Stimulated activated memory B cell treated with anti-CD40 and anti-IgM and Interleukin-4, amounts not matched to agents 10 μg/mL and 1 μg/mL and 100 μg/mL, for 72 hours (primary cell): Measurements from ENCODE around the gene SKOR2.
"Not testable (repeated sequence)": the region's sequence is repeated elsewhere in the genome, so short reads cannot be mapped to it uniquely, and the experiment has no call there.

Experiments used
- ATAC-seq: fragments of 150-1000 bp; cut with Tn5 transposase; 2 replicates; pipeline ENCODE4 v1.10.0; 2021
- H3K27ac Mint-ChIP-seq: one replicate; pipeline ENCODE4 v1.8.0; 2022; ENCODE audit warnings: mild to moderate bottlenecking, mixed read lengths
- H3K27me3 Mint-ChIP-seq: one replicate; pipeline ENCODE4 v1.8.0; 2022; ENCODE audit warnings: mixed read lengths
- H3K36me3 Mint-ChIP-seq: one replicate; pipeline ENCODE4 v1.8.0; 2022; ENCODE audit warnings: mixed read lengths
- H3K4me1 Mint-ChIP-seq: one replicate; pipeline ENCODE4 v1.8.0; 2022; ENCODE audit warnings: mixed read lengths
- H3K4me3 Mint-ChIP-seq: one replicate; pipeline ENCODE4 v1.8.0; 2022; ENCODE audit warnings: mild to moderate bottlenecking, moderate library complexity, mixed read lengths
- H3K9me3 Mint-ChIP-seq: one replicate; pipeline ENCODE4 v1.8.0; 2022; ENCODE audit warnings: mixed read lengths

The SKOR2 gene

GRCh38 chr18:47246027-47246971 lies 5.2 kb downstream of the SKOR2 start:
- ATAC-seq, result no peak
- H3K9me3 Mint-ChIP-seq, result no peaks in the 10 kb centered on the region
- H3K4me3 Mint-ChIP-seq, result no peak overlapping the region
- H3K36me3 Mint-ChIP-seq, result no peaks in the 10 kb centered on the region
- H3K27me3 Mint-ChIP-seq, result peaks cover 80% of the 10 kb centered on the region
- H3K4me1 Mint-ChIP-seq, result peaks cover 6% of the 10 kb centered on the region
- no peak overlapping the region for H3K27ac Mint-ChIP-seq

DNA sequence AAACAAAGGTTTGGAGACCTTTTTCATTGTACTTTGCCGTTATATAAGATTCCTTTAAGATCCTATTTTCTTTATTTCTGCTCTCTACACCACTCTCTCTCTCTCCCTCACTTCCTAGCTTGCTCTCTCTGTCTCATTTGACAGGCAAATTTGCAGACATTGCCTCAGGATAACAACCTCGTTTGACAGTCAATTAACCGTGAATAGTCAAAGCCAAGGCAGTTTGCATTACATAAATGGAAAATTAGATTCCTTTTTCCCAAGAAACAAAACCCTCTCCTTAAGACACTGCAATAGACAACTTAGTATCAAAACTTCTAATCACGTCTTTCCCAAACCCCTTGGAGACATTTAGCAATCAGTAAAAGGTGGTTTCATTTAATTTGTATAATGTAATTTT lies 7.4 kb downstream of the SKOR2 start:
- ATAC-seq, result no peak
- no peaks in the 10 kb centered on the region for H3K36me3 Mint-ChIP-seq
- H3K9me3 Mint-ChIP-seq, result no peaks in the 10 kb centered on the region
- H3K4me3 Mint-ChIP-seq, result no peak overlapping the region
- no peaks in the 10 kb centered on the region for H3K4me1 Mint-ChIP-seq
- peaks cover 68% of the 10 kb centered on the region for H3K27me3 Mint-ChIP-seq
- H3K27ac Mint-ChIP-seq, result no peak overlapping the region

- Mint-ChIP-seq H3K36me3 (no peaks in the 10 kb centered on the region), H3K4me3 (no peak overlapping the region), H3K9me3 (no peaks in the 10 kb centered on the region), H3K27me3 (peaks cover 47% of the 10 kb centered on the region), H3K4me1 (no peaks in the 10 kb centered on the region), H3K27ac (no peak overlapping the region)
- no peak for ATAC-seq
Observed at GRCh38 chr18:47235096-47235495, 16.4 kb downstream of the SKOR2 start.

DNA sequence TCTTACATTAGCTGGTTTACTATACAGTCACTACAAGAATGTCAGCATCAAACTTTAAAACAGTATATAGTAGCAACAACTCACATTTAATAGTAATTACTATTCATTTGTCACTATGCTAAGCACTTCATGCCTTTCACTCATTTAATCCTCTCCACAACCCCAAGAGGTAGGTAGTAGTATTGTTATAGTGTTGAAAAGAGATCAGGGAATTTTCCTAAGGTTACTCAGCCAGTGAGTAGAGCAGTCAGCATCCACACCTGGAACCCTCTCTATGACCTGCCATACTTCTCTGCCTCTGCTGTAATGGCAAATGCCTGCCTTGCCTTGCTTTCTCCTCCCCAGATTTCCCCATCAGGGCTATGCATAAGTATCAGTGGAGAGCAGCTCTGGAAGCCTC lies 24.8 kb downstream of the SKOR2 start:
- ATAC-seq, result no peak
- Mint-ChIP-seq H3K9me3 (no peaks in the 10 kb centered on the region), H3K27me3 (peaks cover 36% of the 10 kb centered on the region), H3K4me3 (no peak overlapping the region), H3K4me1 (no peaks in the 10 kb centered on the region), H3K36me3 (no peaks in the 10 kb centered on the region), H3K27ac (no peak overlapping the region)

- peaks cover 31% of the 10 kb centered on the region for H3K27me3 Mint-ChIP-seq
Observed at GRCh38 chr18:47215554-47216138, 35.8 kb downstream of the SKOR2 start.

DNA sequence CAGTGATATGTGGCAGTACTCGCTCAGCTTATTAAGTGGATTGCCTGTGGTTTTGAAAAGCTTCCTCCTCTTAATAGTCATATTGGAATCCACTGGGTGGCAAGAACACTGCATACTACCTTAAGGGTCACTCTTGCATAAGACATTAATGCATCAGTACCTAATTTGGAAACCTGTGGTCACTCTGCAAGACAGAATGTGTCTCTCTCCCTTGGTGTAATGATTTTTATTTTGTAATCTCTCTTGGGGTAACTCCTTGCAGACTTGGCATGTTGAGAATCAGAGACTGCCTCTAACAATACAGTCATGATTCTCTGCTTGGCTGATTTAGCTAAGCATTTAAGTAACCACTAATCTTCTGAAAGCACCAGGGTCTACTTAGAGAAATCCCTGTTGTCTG lies 42.3 kb downstream of the SKOR2 start:
- Mint-ChIP-seq H3K27ac (no peak overlapping the region), H3K27me3 (peaks cover 50% of the 10 kb centered on the region), H3K36me3 (no peaks in the 10 kb centered on the region), H3K4me1 (no peaks in the 10 kb centered on the region), H3K4me3 (no peak overlapping the region), H3K9me3 (no peaks in the 10 kb centered on the region)
- ATAC-seq, result no peak

More at GRCh38 chr18:47215554-47216138, 35.8 kb downstream of the SKOR2 start:
- Mint-ChIP-seq H3K27ac (no peak overlapping the region), H3K4me3 (no peak overlapping the region), H3K4me1 (peaks cover 6% of the 10 kb centered on the region), H3K9me3 (no peaks in the 10 kb centered on the region), H3K36me3 (no peaks in the 10 kb centered on the region)
- ATAC-seq, result no peak

- H3K4me1 Mint-ChIP-seq, result no peaks in the 10 kb centered on the region
- ATAC-seq, result no peak
- no peak overlapping the region for H3K27ac Mint-ChIP-seq
- H3K4me3 Mint-ChIP-seq, result no peak overlapping the region
- H3K27me3 Mint-ChIP-seq, result peaks cover 43% of the 10 kb centered on the region
- H3K36me3 Mint-ChIP-seq, result no peaks in the 10 kb centered on the region
- H3K9me3 Mint-ChIP-seq, result no peaks in the 10 kb centered on the region
Observed at GRCh38 chr18:47206945-47207637, 44.4 kb downstream of the SKOR2 start.

GRCh38 chr18:47204908-47205522 lies 46.4 kb downstream of the SKOR2 start:
- H3K36me3 Mint-ChIP-seq, result no peaks in the 10 kb centered on the region
- H3K9me3 Mint-ChIP-seq, result no peaks in the 10 kb centered on the region
- H3K4me3 Mint-ChIP-seq, result no peak overlapping the region
- H3K27ac Mint-ChIP-seq, result no peak overlapping the region
- H3K27me3 Mint-ChIP-seq, result peaks cover 26% of the 10 kb centered on the region
- ATAC-seq, result no peak
- H3K4me1 Mint-ChIP-seq, result no peaks in the 10 kb centered on the region

DNA sequence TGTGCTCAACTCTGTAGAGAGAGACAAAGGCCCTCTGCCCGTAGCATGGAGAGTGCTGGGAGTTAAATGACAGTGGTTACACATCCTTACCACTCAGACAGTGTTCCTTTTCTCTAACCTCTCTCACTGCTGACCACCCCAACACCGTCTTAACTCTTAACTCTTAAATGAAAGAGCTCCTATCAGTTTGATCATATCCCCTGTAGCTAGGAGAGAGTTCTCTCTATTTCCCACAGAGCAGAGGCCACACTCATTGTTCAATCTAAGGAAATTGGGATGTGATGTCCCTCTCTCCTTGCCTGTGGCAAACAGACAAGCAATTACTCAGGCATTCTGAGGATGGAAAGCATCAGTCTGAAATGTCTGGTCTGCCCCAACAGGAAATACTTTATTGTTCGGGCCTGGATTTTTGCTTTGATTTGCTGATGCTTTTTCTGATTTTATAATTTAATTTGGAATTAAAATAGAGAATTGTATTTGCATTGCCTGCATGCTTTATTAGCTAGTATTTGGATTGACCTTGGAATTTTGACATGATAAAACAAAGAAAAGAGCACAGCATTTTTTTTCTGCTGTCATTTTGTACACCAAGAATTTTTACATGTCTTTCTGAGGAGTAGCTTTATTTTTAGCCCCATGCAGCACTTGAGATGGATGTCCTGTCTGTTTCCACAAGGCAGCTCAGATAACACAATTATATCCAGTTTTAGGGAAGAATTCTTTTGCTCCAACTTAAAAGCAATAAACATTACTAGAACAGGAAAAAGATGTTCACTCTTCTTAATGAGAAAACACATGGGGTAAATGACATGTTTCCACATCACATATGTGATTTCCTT lies 47.6 kb downstream of the SKOR2 start:
- Mint-ChIP-seq H3K9me3 (no peaks in the 10 kb centered on the region), H3K27ac (no peak overlapping the region), H3K4me1 (no peaks in the 10 kb centered on the region), H3K36me3 (no peaks in the 10 kb centered on the region), H3K4me3 (no peak overlapping the region), H3K27me3 (peaks cover 14% of the 10 kb centered on the region)
- no peak for ATAC-seq

- not testable (repeated sequence) for H3K4me3 Mint-ChIP-seq, H3K27ac Mint-ChIP-seq, H3K9me3 Mint-ChIP-seq, H3K4me1 Mint-ChIP-seq, H3K36me3 Mint-ChIP-seq, ATAC-seq
- peaks cover 12% of the 10 kb centered on the region for H3K27me3 Mint-ChIP-seq
Observed at GRCh38 chr18:47195961-47196360, 55.5 kb downstream of the SKOR2 start.

GRCh38 chr18:47191961-47192360 lies 59.5 kb downstream of the SKOR2 start:
- no peaks in the 10 kb centered on the region for H3K36me3 Mint-ChIP-seq
- peaks cover 2% of the 10 kb centered on the region for H3K9me3 Mint-ChIP-seq
- peaks cover 8% of the 10 kb centered on the region for H3K4me1 Mint-ChIP-seq
- H3K27ac Mint-ChIP-seq, result no peak overlapping the region
- H3K27me3 Mint-ChIP-seq, result peaks cover 7% of the 10 kb centered on the region
- no peak overlapping the region for H3K4me3 Mint-ChIP-seq
- ATAC-seq, result no peak

DNA sequence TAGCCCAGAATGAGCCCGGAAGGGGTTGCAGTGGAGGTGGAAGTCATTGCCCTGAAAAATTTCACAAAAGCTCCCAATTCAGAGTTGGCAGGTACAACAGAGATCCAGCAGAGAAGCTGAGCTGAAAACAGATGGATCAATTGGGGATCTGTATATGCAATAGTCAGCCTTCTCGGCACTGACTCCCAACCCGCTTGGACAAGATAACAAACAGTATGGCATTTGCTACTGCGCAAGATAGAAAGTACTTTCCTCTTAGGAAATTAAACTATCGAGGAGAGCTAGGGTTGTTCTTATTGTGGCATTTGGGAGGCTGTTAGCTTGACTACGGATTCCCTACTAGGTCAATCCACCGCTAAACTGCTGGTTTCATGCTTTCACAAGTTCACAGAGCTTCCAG lies 63.7 kb downstream of the SKOR2 start:
- no peaks in the 10 kb centered on the region for H3K36me3 Mint-ChIP-seq
- no peaks in the 10 kb centered on the region for H3K4me1 Mint-ChIP-seq
- no peak for ATAC-seq
- H3K9me3 Mint-ChIP-seq, result peaks cover 22% of the 10 kb centered on the region
- peaks cover 9% of the 10 kb centered on the region for H3K27me3 Mint-ChIP-seq
- H3K4me3 Mint-ChIP-seq, result no peak overlapping the region
- no peak overlapping the region for H3K27ac Mint-ChIP-seq

DNA sequence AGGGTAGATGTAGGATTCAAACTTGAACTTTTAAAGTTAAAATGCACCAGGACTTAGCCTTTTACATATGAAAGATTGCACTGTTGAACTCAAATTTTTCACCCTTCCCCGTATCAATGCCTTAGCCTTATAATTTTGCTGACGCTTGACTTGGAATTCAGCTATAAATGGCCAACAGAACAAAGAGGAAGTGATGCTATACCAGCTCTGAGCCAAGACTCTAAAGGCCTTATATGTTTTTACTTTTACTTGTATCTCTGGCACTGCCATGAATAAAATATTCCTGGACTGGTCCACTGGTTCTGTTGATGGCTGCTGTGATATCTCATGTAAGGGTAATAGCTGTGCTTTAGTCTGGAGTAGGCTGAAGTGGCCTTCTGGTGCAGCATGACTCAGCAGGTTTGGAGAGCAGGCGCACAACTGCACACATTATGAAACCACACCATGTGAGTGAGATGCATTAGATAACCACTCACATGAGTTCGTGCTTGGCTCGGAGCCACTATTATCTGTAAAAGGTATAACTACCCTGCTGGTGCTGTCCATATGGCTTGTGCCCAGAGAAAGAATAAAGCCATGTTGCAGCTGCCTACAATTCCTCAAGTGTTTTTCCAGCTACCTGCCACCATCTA lies 66.9 kb downstream of the SKOR2 start:
- ATAC-seq, result no peak
- peaks cover 9% of the 10 kb centered on the region for H3K27me3 Mint-ChIP-seq
- H3K9me3 Mint-ChIP-seq, result peaks cover 22% of the 10 kb centered on the region
- peaks cover 12% of the 10 kb centered on the region for H3K4me1 Mint-ChIP-seq
- H3K36me3 Mint-ChIP-seq, result no peaks in the 10 kb centered on the region
- H3K4me3 Mint-ChIP-seq, result no peak overlapping the region
- no peak overlapping the region for H3K27ac Mint-ChIP-seq

- Mint-ChIP-seq H3K4me1 (peaks cover 12% of the 10 kb centered on the region), H3K9me3 (peaks cover 21% of the 10 kb centered on the region)
- not testable (repeated sequence) for H3K27me3 Mint-ChIP-seq, ATAC-seq, H3K36me3 Mint-ChIP-seq, H3K4me3 Mint-ChIP-seq, H3K27ac Mint-ChIP-seq
Observed at GRCh38 chr18:47182156-47182555, 69.3 kb downstream of the SKOR2 start.
